Vagina (tissue), 2 donors: Measurements from ENCODE around the gene BNIP5.

ENCODE experiments used
- POLR2A ChIP-seq, 2 donors: fragments of 450-650 bp; IDR thresholded peaks; one replicate each; pipeline ENCODE4 v1.6.1; 2017; ENCODE audit warnings: antibody characterized with exemption in 2 of 2, mild to moderate bottlenecking in 2 of 2, moderate library complexity in 2 of 2
- TF ChIP-seq, protein P1 (sequence below), 3 experiments: fragments of 450-650 bp in 2 of 3; fragments of 200-600 bp in 1 of 3; sonication (generic) in 1 of 3; IDR thresholded peaks; one replicate each; pipeline ENCODE4 v1.5.1; 2017 to 2019; ENCODE audit warnings: antibody characterized with exemption in 3 of 3, mild to moderate bottlenecking in 2 of 3, moderate library complexity in 2 of 3

DNA sequence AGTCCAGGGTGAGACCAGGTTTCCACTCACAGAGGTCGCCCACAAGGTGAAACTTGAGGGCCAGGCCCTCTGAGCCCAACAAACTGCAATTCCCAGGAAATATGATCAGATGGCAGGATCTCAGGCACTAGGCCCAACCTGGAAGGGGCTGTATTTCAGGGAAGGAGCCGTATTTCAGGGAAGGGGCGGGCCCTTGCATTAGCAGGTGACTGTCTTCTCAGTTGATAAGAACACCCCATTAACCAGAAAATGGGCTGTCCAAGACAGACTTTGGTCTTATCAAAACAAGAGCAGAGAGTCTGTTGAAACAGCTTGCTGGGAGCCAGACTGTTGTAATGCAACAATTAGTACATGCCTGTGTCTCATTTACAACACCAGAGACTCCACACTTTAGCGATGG, 10.9 kb upstream of the BNIP5 start:
- TF ChIP-seq POLR2A (IDR thresholded peaks at IDR 0.05), result no peak
- TF ChIP-seq, protein P1, sequence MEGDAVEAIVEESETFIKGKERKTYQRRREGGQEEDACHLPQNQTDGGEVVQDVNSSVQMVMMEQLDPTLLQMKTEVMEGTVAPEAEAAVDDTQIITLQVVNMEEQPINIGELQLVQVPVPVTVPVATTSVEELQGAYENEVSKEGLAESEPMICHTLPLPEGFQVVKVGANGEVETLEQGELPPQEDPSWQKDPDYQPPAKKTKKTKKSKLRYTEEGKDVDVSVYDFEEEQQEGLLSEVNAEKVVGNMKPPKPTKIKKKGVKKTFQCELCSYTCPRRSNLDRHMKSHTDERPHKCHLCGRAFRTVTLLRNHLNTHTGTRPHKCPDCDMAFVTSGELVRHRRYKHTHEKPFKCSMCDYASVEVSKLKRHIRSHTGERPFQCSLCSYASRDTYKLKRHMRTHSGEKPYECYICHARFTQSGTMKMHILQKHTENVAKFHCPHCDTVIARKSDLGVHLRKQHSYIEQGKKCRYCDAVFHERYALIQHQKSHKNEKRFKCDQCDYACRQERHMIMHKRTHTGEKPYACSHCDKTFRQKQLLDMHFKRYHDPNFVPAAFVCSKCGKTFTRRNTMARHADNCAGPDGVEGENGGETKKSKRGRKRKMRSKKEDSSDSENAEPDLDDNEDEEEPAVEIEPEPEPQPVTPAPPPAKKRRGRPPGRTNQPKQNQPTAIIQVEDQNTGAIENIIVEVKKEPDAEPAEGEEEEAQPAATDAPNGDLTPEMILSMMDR (IDR thresholded peaks at IDR 0.05), result no peak
